ENCODE data around the gene PABPC1L. TPM values are rescaled to one million over a fixed set of nuclear protein-coding genes. Genes with fewer than 3 reads are reported as not detected.

The PABPC1L gene
- total RNA-seq, 1 experiment from 2014 or later: 83.5 TPM

DNA sequence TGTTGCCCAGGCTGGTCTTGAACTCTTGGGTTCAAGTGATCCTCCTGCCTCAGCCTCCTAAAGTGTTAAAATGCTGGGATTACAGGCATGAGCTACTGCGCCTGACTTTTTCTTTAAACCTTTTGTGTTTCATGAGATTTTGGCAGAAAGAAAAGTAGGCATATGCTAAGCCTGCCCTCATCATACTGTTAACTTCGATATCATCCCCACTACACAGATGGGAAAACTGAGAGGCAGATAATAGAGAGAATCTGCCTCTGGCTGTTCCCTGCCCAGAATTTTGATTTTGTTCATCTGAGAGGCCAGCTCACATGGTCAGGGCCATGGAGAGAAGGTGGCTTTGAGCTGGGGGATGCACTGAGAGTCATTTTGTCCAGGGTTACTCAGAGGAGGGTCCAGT is 7.5 kb downstream of the PABPC1L start:
- Histone ChIP-seq H3K27ac (ENCODE audit: insufficient read length, low read depth, low read length) (no peak overlapping the region), H3K18ac (ENCODE audit: insufficient read length, low read depth, low read length) (no peak overlapping the region), H4K5ac (ENCODE audit: insufficient read length, low read depth, low read length) (no peak overlapping the region), H3K27me3 (ENCODE audit: insufficient read depth, low read length) (no peaks in the 10 kb centered on the region), H3K79me1 (ENCODE audit: insufficient read depth, low read depth, low read length, poor library complexity, severe bottlenecking) (no peaks in the 10 kb centered on the region), H2BK15ac (ENCODE audit: low read depth, low read length) (no peak overlapping the region), H4K20me1 (ENCODE audit: control insufficient read depth, insufficient read depth, insufficient read length) (no peaks in the 10 kb centered on the region), H3K4me1 (ENCODE audit: insufficient read depth, low read length) (no peaks in the 10 kb centered on the region; the same call in 1 of the 2 replicates), H3K14ac (ENCODE audit: insufficient read depth, low read length) (no peak overlapping the region), H3K23ac (ENCODE audit: insufficient read length, low read depth, low read length) (no peak overlapping the region), H3K9me3 (ENCODE audit: control insufficient read depth, low read depth, low read length) (no peaks in the 10 kb centered on the region), H2AFZ (ENCODE audit: low read length) (no peak overlapping the region), H3K4ac (ENCODE audit: low read depth, low read length) (no peak overlapping the region), H2BK12ac (ENCODE audit: insufficient read length, low read depth, low read length) (no peak overlapping the region), H3K56ac (ENCODE audit: insufficient read length, low read depth, low read length) (no peak overlapping the region), H3K9ac (ENCODE audit: extremely low read depth, insufficient read length, low read length) (no peak overlapping the region), H3K4me2 (ENCODE audit: insufficient read depth, insufficient read length, low read length) (no peak overlapping the region), H3T11ph (ENCODE audit: low read length) (no peak overlapping the region), H4K91ac (ENCODE audit: insufficient read length, low read depth, low read length) (no peak overlapping the region), H2BK120ac (ENCODE audit: low read depth, low read length, poor library complexity, severe bottlenecking) (no peak overlapping the region), H2BK20ac (ENCODE audit: low read depth, low read length, poor library complexity, severe bottlenecking) (no peak overlapping the region), H4K8ac (replicated peaks; ENCODE audit: insufficient read length, low read depth, low read length) (no peak overlapping the region), H3K23me2 (ENCODE audit: insufficient read length, low read depth, low read length, poor library complexity, severe bottlenecking) (no peaks in the 10 kb centered on the region), H2AK5ac (ENCODE audit: insufficient read length, low read length) (no peak overlapping the region), H3K79me2 (ENCODE audit: insufficient read depth, low read length) (no peaks in the 10 kb centered on the region), H2BK5ac (ENCODE audit: insufficient read length, low read length) (no peak overlapping the region)
- Mint-ChIP-seq H3K27ac (no peak overlapping the region), H3K36me3 (ENCODE audit: insufficient read depth in 1 of 3, low read depth in 3 of 3) (peaks cover 29 to 75% (median 63%) of the 10 kb centered on the region in 3 experiments; a peak in 6 of 7 replicates), H3K27me3 (ENCODE audit: low read depth) (no peaks in the 10 kb centered on the region), H3K9me3 (no peaks in the 10 kb centered on the region), H3K4me3 (no peak overlapping the region), H3K4me1 (peaks cover 4 to 9% of the 10 kb centered on the region in 2 experiments)
- no peak for DNase-seq
- TF ChIP-seq CTCF (conservative IDR thresholded peaks at IDR 0.05): no peak
- WGBS (ENCODE audit: extremely low coverage, insufficient read length, low lambda C conversion rate): no CpG with 5 or more reads among the region's 2 CpGs
